Endodermal cell (in vitro differentiated cells): ENCODE data around the gene UQCR11. TPM values are rescaled to one million over a fixed set of nuclear protein-coding genes. Genes with fewer than 3 reads are reported as not detected.

ENCODE experiments used
- DNase-seq: peaks from one replicate; pipeline ENCODE4 v3.0.0-alpha.2; 2017
- H3K27ac ChIP-seq: 2 replicates; pipeline ENCODE4 v1.5.1; 2013; ENCODE audit warnings: mild to moderate bottlenecking, low read depth, low read length, moderate library complexity
- H3K27me3 ChIP-seq: 2 replicates; pipeline ENCODE4 v1.6.1; 2013; ENCODE audit warnings: mild to moderate bottlenecking, low read length, moderate library complexity; ENCODE audit not compliant: insufficient read depth, control insufficient read depth, poor library complexity, severe bottlenecking
- H3K36me3 ChIP-seq: 2 replicates; pipeline ENCODE4 v1.7.0; 2013; ENCODE audit warnings: mild to moderate bottlenecking, low read length, moderate library complexity; ENCODE audit not compliant: control insufficient read depth, insufficient read depth
- H3K4me1 ChIP-seq: one replicate; pipeline ENCODE4 v1.7.0; 2013; ENCODE audit warnings: low read length; ENCODE audit not compliant: control insufficient read depth, insufficient read depth
- H3K4me3 ChIP-seq: 2 replicates; pipeline ENCODE4 v1.5.1; 2013; ENCODE audit warnings: mild to moderate bottlenecking, low read length, moderate library complexity
- H3K9ac ChIP-seq: 2 replicates; pipeline ENCODE4 v1.6.1; 2013; ENCODE audit warnings: mild to moderate bottlenecking, low read length, moderate library complexity; ENCODE audit not compliant: poor library complexity, severe bottlenecking; ENCODE audit errors: extremely low read depth
- H3K9me3 ChIP-seq: 2 replicates; pipeline ENCODE4 v1.6.1; 2013; ENCODE audit warnings: mild to moderate bottlenecking, low read length, moderate library complexity; ENCODE audit not compliant: control insufficient read depth
- H3K27ac Mint-ChIP-seq: 2 replicates; pipeline ENCODE4 v1.8.0; 2020; ENCODE audit warnings: mixed read lengths
- H3K27me3 Mint-ChIP-seq: 2 replicates; pipeline ENCODE4 v1.8.0; 2021; ENCODE audit warnings: mild to moderate bottlenecking, mixed read lengths; ENCODE audit not compliant: insufficient read depth
- H3K36me3 Mint-ChIP-seq: 2 replicates; pipeline ENCODE4 v1.8.0; 2020; ENCODE audit warnings: low read depth, mixed read lengths
- H3K4me1 Mint-ChIP-seq: 2 replicates; pipeline ENCODE4 v1.8.0; 2020; ENCODE audit warnings: mixed read lengths
- H3K4me3 Mint-ChIP-seq: 2 replicates; pipeline ENCODE4 v1.8.0; 2020; ENCODE audit warnings: mild to moderate bottlenecking, moderate library complexity, mixed read lengths
- H3K9me3 Mint-ChIP-seq: 2 replicates; pipeline ENCODE4 v1.8.0; 2020; ENCODE audit warnings: mild to moderate bottlenecking, mixed read lengths
- CTCF ChIP-seq: fragments of 200-600 bp; sonication (generic); conservative IDR thresholded peaks from 2 replicates; pipeline ENCODE4 v1.5.0; 2021; ENCODE audit warnings: antibody characterized with exemption, mild to moderate bottlenecking
- WGBS, 2 experiments: methylation state at CpG; one replicate each; pipeline versions ENCODE4 v1.1.5 to v1.1.7; 2013; ENCODE audit warnings: missing lambda C conversion rate in 2 of 2, mixed read lengths in 1 of 2; ENCODE audit not compliant: insufficient coverage in 1 of 2, insufficient read length in 1 of 2; 5-methylcytosine and 5-hydroxymethylcytosine counted together
- total RNA-seq, 2 donors: library from RNA; stranded (reverse); fragmentation: NEBNext Ultra II Directional in 1 of 2; extraction: Animal tissue kit (Norgen Biotek cat#: 25700) in 1 of 2; gene quantifications; 2 replicates in 1 of 2; 3 replicates in 1 of 2; pipeline ENCODE4 v1.2.1, GENCODE V29; 2021

UQCR11 gene
- total RNA-seq, 2 donors from 2014 or later: 171 to 195 TPM

- no peaks in the 10 kb centered on the region for H3K9me3 Mint-ChIP-seq
- WGBS, 2 experiments: 92 to 93% methylated on average over 16 to 17 of the region's 17 CpGs
- no peaks in the 10 kb centered on the region for H3K27me3 ChIP-seq
- H3K9ac ChIP-seq: no peak overlapping the region
- no peaks in the 10 kb centered on the region for H3K4me1 ChIP-seq
- H3K36me3 ChIP-seq: peaks cover 64% of the 10 kb centered on the region
- H3K27ac Mint-ChIP-seq: no peak overlapping the region
- no peak overlapping the region for H3K27ac ChIP-seq
- H3K4me3 Mint-ChIP-seq: no peak overlapping the region
- no peaks in the 10 kb centered on the region for H3K4me1 Mint-ChIP-seq
- DNase-seq: no peak
- peaks cover 45% of the 10 kb centered on the region for H3K36me3 Mint-ChIP-seq
- no peaks in the 10 kb centered on the region for H3K27me3 Mint-ChIP-seq
- no peaks in the 10 kb centered on the region for H3K9me3 ChIP-seq
- no peak for TF ChIP-seq CTCF
- H3K4me3 ChIP-seq: no peak overlapping the region
These were observed 43.9 kb downstream of the UQCR11 start for GRCh38 chr19:1561236-1561842.

- H3K9me3 ChIP-seq: no peaks in the 10 kb centered on the region
- Mint-ChIP-seq H3K9me3 (no peaks in the 10 kb centered on the region), H3K36me3 (peaks cover 44% of the 10 kb centered on the region), H3K27ac (no peak overlapping the region), H3K27me3 (no peaks in the 10 kb centered on the region), H3K4me3 (no peak overlapping the region), H3K4me1 (no peaks in the 10 kb centered on the region)
- no peak for DNase-seq
- no peak overlapping the region for H3K9ac ChIP-seq
- no peaks in the 10 kb centered on the region for H3K27me3 ChIP-seq
- TF ChIP-seq CTCF: no peak
- H3K36me3 ChIP-seq: peaks cover 62% of the 10 kb centered on the region
- no peaks in the 10 kb centered on the region for H3K4me1 ChIP-seq
- H3K27ac ChIP-seq: no peak overlapping the region
- H3K4me3 ChIP-seq: no peak overlapping the region
- WGBS, 2 experiments: 95 to 96% methylated on average over 18 to 25 of the region's 25 CpGs
These were observed 44.9 kb downstream of the UQCR11 start for GRCh38 chr19:1560286-1560882.

GRCh38 chr19:1558552-1558951 is 46.7 kb downstream of the UQCR11 start:
- Mint-ChIP-seq H3K4me1 (no peaks in the 10 kb centered on the region), H3K36me3 (peaks cover 38% of the 10 kb centered on the region), H3K9me3 (no peaks in the 10 kb centered on the region), H3K4me3 (no peak overlapping the region), H3K27ac (no peak overlapping the region), H3K27me3 (no peaks in the 10 kb centered on the region)
- Histone ChIP-seq H3K27ac (no peak overlapping the region), H3K36me3 (peaks cover 54% of the 10 kb centered on the region), H3K9me3 (no peaks in the 10 kb centered on the region), H3K9ac (no peak overlapping the region), H3K4me3 (no peak overlapping the region), H3K27me3 (no peaks in the 10 kb centered on the region), H3K4me1 (no peaks in the 10 kb centered on the region)
- DNase-seq: no peak
- no peak for TF ChIP-seq CTCF
- 72 to 95% methylated on average over 2 to 12 of the region's 12 CpGs for WGBS, 2 experiments
